BE2C (cell line): ENCODE results near the gene MPHOSPH6.

ENCODE experiments used
- DNase-seq: peaks from one replicate; pipeline ENCODE4 v3.0.0-alpha.2; 2020
- H3K27me3 ChIP-seq: fragments of 250-450 bp; sonication (Bioruptor Pico); 2 replicates; pipeline ENCODE4 v1.5.1; 2020; ENCODE audit warnings: mild to moderate bottlenecking
- H3K36me3 ChIP-seq: fragments of 250-450 bp; sonication (Bioruptor Pico); 2 replicates; pipeline ENCODE4 v1.5.1; 2020; ENCODE audit warnings: mild to moderate bottlenecking
- H3K4me1 ChIP-seq: fragments of 250-450 bp; sonication (Bioruptor Pico); 2 replicates; pipeline ENCODE4 v1.5.1; 2020
- H3K4me3 ChIP-seq: 2 replicates; pipeline ENCODE4 v1.5.1; 2011; ENCODE audit warnings: low read depth, low read length
- H3K9me3 ChIP-seq: fragments of 250-450 bp; sonication (Bioruptor Pico); 2 replicates; pipeline ENCODE4 v1.5.1; 2020
- CTCF ChIP-seq: IDR thresholded peaks from 2 replicates; pipeline ENCODE4 v1.5.1; 2012; ENCODE audit warnings: mild to moderate bottlenecking, low read depth, low read length

Gene MPHOSPH6

GRCh38 chr16:82138478-82139285, 31.3 kb downstream of the MPHOSPH6 start:
- Histone ChIP-seq H3K4me3 (no peak overlapping the region), H3K36me3 (no peaks in the 10 kb centered on the region; the same call in 1 of the 2 replicates), H3K4me1 (no peaks in the 10 kb centered on the region), H3K9me3 (no peaks in the 10 kb centered on the region), H3K27me3 (no peaks in the 10 kb centered on the region)
- no peak for TF ChIP-seq CTCF
- DNase-seq: no peak

DNA sequence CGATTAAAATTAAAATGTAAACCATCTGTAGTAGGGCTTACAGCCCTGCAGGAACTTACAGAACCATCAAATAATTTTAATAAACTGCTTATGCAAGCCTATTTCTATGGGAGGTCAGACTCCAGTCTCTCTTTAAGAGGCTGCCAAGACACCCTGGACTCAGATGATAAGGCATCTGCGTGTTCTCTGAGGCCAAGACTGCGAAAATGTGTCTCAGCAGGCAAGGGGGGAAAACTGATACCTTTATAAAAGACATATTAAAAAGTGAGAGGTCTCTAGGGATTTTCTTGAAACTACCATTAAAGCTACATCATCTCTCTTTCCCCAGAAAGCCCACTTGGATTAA, 32.2 kb downstream of the MPHOSPH6 start:
- no peaks in the 10 kb centered on the region for H3K4me1 ChIP-seq
- no peak for TF ChIP-seq CTCF
- H3K4me3 ChIP-seq: no peak overlapping the region
- H3K36me3 ChIP-seq: no peaks in the 10 kb centered on the region; the same call in 1 of the 2 replicates
- no peaks in the 10 kb centered on the region for H3K9me3 ChIP-seq
- DNase-seq: no peak
- H3K27me3 ChIP-seq: no peaks in the 10 kb centered on the region

GRCh38 chr16:82136956-82137821, 32.8 kb downstream of the MPHOSPH6 start:
- no peaks in the 10 kb centered on the region for H3K4me1 ChIP-seq
- H3K27me3 ChIP-seq: no peaks in the 10 kb centered on the region
- no peaks in the 10 kb centered on the region for H3K9me3 ChIP-seq
- DNase-seq: no peak
- no peaks in the 10 kb centered on the region; the same call in 1 of the 2 replicates for H3K36me3 ChIP-seq
- no peak overlapping the region for H3K4me3 ChIP-seq
- TF ChIP-seq CTCF: no peak

DNA sequence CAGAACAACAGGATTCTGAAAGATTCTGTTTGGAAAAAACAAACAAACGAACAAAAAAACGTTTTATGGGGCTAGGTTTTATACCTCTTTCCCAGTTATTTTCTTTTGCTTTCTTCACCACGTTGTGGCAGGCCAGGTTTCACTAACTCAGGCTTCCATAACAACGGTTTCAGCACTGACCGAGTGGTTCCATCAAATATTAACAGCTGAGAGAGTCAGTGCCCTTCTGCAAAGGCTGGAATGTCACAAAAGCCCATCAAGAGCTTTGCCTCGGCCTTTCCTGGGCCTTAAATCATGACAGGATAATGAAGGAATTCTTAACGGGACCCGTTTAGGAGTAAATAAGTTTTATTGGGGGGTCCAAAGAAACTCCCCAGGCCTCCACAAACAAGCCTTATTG, 34.2 kb downstream of the MPHOSPH6 start:
- Histone ChIP-seq H3K9me3 (no peaks in the 10 kb centered on the region), H3K4me1 (no peaks in the 10 kb centered on the region), H3K4me3 (no peak overlapping the region), H3K27me3 (no peaks in the 10 kb centered on the region), H3K36me3 (no peaks in the 10 kb centered on the region; the same call in 1 of the 2 replicates)
- DNase-seq: no peak
- TF ChIP-seq CTCF: no peak

DNA sequence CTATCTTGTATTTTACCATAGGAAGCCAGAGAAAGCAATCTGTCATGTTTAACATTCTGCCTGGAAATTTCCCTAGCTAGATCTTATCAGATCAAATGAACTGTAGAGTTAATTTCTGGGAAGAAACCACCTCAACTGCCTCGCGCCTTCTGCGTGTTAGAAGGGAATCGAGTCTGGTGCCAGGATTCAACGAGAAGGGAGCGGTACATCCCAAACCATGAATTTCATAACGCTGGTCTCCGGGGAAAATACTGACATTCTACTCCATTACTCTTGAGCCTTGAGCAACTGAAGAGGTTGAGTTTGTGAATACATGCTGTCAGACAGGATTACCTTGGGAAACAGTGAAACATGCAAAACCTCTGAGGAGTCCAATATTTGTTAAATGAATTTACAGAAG, 35.2 kb downstream of the MPHOSPH6 start:
- no peak for TF ChIP-seq CTCF
- Histone ChIP-seq H3K4me1 (no peaks in the 10 kb centered on the region), H3K27me3 (no peaks in the 10 kb centered on the region), H3K9me3 (no peaks in the 10 kb centered on the region), H3K36me3 (no peaks in the 10 kb centered on the region; the same call in 1 of the 2 replicates), H3K4me3 (no peak overlapping the region)
- no peak for DNase-seq

DNA sequence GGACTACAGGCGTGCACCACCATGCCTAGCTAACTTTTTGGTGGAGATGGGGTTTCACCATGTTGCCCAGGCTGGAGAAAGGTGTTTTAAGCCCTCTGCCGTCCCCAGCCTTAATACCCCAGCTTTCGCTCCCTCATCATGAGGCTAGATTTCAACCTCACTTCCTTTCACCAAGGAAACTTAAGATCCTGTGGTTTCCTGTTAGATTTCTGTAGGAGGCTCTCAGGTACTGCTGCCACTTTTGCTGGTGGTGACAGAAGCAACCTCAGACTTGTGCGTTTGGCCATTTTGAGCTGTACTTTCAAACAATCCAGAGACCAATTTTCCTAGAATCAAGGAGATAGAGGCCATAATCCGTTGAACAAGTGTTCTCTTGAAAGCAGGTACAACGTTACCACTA, 36.2 kb downstream of the MPHOSPH6 start:
- Histone ChIP-seq H3K36me3 (no peaks in the 10 kb centered on the region; the same call in 1 of the 2 replicates), H3K4me1 (no peaks in the 10 kb centered on the region), H3K27me3 (no peaks in the 10 kb centered on the region), H3K4me3 (no peak overlapping the region), H3K9me3 (no peaks in the 10 kb centered on the region)
- no peak for TF ChIP-seq CTCF
- DNase-seq: no peak
